GM12872 (cell line): ENCODE data around the gene LINGO3.

Experiments
- TF ChIP-seq, protein P1 (sequence below): IDR thresholded peaks from 3 replicates; pipeline ENCODE4 v1.5.1; 2011; ENCODE audit warnings: low read depth, mild to moderate bottlenecking, low read length, moderate library complexity; ENCODE audit not compliant: insufficient read depth

The LINGO3 gene

DNA sequence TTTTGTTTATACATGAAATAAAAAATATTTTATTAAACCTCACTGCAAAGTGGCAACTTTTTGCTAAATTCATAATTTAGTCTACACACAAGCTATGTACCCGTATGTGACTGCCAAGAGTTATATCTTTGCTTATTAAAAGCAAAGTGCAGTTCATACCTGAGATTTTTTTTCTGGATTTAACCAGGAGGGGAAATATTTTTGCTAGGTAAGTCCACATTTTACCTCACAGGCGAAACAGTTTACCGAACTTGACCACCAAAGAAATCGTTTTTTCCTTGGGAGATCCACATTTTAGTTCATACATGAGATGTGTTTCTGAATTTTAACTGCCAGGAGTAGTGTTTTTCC lies 39.5 kb downstream of the LINGO3 start:
- TF ChIP-seq, protein P1, sequence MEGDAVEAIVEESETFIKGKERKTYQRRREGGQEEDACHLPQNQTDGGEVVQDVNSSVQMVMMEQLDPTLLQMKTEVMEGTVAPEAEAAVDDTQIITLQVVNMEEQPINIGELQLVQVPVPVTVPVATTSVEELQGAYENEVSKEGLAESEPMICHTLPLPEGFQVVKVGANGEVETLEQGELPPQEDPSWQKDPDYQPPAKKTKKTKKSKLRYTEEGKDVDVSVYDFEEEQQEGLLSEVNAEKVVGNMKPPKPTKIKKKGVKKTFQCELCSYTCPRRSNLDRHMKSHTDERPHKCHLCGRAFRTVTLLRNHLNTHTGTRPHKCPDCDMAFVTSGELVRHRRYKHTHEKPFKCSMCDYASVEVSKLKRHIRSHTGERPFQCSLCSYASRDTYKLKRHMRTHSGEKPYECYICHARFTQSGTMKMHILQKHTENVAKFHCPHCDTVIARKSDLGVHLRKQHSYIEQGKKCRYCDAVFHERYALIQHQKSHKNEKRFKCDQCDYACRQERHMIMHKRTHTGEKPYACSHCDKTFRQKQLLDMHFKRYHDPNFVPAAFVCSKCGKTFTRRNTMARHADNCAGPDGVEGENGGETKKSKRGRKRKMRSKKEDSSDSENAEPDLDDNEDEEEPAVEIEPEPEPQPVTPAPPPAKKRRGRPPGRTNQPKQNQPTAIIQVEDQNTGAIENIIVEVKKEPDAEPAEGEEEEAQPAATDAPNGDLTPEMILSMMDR: no peak

DNA sequence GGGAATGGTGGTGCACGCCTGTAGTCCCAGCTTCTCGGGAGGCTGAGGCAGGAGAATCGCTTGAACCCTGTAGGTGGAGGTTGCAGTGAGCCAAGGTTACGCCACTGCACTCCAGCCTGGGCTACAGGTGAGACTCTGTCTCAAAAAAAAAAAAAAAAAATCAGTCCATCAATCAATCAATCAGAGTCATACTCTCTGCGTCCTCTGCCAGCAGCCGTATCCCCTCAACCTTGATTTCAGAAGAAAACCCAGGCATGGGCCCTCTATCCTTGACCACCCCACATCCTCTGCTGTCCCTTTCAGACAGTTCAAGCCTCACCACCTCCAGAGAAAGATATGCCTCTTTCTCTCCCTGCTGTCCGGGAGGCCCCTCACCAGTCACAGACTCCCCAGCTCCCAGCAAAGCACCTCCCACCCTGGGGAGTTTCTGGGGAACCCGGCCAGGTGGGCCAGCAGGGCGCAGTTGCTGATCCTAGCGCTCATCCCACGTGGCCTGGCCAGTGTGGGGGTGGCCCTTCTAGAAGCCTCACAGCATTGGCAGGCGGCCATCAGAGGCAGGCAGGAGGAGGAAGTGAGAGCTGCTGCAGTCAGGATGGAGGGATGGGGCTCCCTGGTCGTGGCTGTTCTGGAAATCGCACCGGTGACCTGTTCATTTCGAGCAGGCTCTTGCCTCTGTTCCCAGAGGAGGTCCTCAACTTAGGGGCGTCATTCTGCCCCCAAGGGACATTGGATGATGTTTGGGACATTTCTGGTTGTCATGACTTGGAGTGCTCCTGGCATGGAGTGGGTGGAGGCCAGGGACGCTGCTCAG lies 41.6 kb downstream of the LINGO3 start:
- TF ChIP-seq, protein P1: no peak

DNA sequence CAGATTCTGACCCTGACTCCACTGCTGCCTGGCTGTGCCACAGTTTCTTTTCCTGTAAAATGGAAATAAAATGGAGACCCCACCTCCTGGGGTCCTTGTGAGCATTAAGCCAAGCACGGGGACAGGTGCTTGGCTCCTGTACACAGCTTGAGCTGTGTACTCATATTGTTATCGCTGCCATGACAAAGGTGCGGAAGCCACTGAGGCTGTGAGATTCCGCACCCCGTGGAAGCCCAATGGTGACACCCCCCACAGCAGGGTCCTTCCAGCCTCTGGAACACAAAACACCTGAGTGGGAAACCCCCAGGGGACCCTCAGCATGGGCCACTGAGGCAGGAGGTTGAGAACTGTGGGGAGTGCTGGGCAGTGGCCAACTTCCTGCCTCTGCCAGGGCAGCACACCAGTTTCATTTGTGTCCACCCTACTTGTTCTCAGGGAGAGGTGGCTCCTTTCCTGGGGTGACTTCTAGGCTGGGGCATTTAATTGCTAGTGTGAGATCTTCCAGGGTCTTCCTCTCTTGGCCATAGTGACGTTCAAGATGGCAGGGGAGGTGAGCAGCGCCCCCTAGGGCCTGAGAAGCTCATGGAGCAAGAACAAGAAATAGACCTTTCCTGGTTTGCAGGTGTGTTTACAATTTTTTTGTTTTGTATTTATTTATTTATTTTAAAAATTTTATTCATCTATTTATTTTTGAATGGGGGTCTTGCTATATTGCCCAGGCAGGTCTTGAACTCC lies 46.3 kb downstream of the LINGO3 start:
- TF ChIP-seq, protein P1: peak; percentile 76

DNA sequence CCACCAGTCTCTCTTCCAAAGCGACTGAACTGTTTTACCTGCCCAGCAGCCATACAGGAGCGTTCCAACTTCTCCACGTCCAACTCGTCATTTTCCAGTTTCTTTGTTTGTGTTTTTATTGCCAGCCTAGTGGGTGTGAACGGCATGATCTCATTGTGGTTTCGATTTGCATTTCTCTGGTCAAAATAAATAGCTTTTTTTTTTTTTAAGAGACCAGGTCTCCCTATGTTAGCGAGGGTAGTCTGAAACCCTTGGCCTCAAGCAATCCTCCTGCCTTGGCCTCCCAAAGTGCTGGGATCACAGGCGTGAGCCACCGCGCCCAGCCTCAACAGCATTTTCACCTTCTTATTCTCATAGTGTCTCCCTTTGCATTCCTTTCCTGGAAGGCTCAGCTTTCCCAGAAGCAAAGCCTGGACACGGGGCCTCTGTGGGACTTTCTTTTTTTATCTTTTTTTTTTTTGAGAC lies 47.6 kb downstream of the LINGO3 start:
- TF ChIP-seq, protein P1: no peak

DNA sequence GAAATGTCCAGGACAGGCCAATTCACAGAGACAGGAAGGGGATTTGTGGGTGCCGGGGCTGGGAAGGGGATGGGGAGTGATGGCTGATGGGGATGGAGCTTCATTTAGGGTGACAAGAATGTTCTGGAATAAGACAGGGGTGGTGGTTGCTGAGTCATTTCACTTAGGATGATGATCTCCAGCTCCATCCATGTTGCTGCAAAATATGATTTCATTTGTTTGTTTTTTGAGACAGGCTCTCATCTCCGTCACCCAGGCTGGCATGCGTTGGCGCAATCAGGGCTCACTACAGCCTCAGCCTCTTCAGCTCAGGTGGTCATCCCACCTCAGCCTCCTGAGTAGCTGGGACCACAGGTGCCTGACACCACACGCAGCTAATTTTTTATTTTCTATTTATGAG lies 48.6 kb downstream of the LINGO3 start:
- TF ChIP-seq, protein P1: no peak
